GM23338 (cell line): ENCODE measurements around the gene GPR139. TPM values are rescaled to one million over a fixed set of nuclear protein-coding genes. Genes with fewer than 3 reads are reported as not detected.

Experiments used
- ATAC-seq: fragments of 200-7000 bp; cut with Tn5 transposase; 3 replicates; pipeline ENCODE4 v1.9.1; 2020
- DNase-seq: peaks from one replicate; pipeline ENCODE4 v3.0.0-alpha.2; 2015; ENCODE audit warnings: low spot score
- H2AFZ ChIP-seq: fragments of 200-600 bp; sonication (generic); 2 replicates; pipeline ENCODE4 v1.8.0; 2016; ENCODE audit warnings: antibody characterized with exemption, mild to moderate bottlenecking, moderate library complexity
- H3F3A ChIP-seq: fragments of 200-600 bp; sonication (generic); replicated peaks from 2 replicates; pipeline ENCODE4 v1.8.0; 2017; ENCODE audit warnings: antibody characterized with exemption, mixed run types, low read depth
- H3K27ac ChIP-seq: fragments of 200-600 bp; sonication (generic); 2 replicates; pipeline ENCODE4 v1.6.1; 2016; ENCODE audit warnings: low read depth
- H3K27me3 ChIP-seq: fragments of 200-600 bp; sonication (generic); 2 replicates; pipeline ENCODE4 v1.8.0; 2016; ENCODE audit warnings: mild to moderate bottlenecking, mixed run types, moderate library complexity; ENCODE audit not compliant: insufficient read depth
- H3K36me3 ChIP-seq: fragments of 200-600 bp; sonication (generic); 2 replicates; pipeline ENCODE4 v1.8.0; 2016; ENCODE audit warnings: mild to moderate bottlenecking; ENCODE audit not compliant: insufficient read depth
- H3K4me1 ChIP-seq: fragments of 200-600 bp; sonication (generic); 2 replicates; pipeline ENCODE4 v1.8.0; 2016; ENCODE audit warnings: mild to moderate bottlenecking, moderate library complexity; ENCODE audit not compliant: insufficient read depth
- H3K4me2 ChIP-seq: fragments of 200-600 bp; sonication (generic); 2 replicates; pipeline ENCODE4 v1.7.1; 2017; ENCODE audit warnings: mixed run types
- H3K4me3 ChIP-seq: fragments of 200-600 bp; sonication (generic); 2 replicates; pipeline ENCODE4 v1.6.1; 2016; ENCODE audit warnings: mixed run types
- H3K79me2 ChIP-seq: fragments of 200-600 bp; sonication (generic); replicated peaks from 2 replicates; pipeline ENCODE4 v1.8.0; 2017; ENCODE audit warnings: mild to moderate bottlenecking; ENCODE audit not compliant: insufficient read depth
- H3K9me2 ChIP-seq: fragments of 200-600 bp; sonication (generic); 2 replicates; pipeline ENCODE4 v1.8.0; 2017; ENCODE audit not compliant: insufficient read depth
- H4K20me1 ChIP-seq: fragments of 200-600 bp; sonication (generic); replicated peaks from 2 replicates; pipeline ENCODE4 v1.8.0; 2017; ENCODE audit warnings: mild to moderate bottlenecking; ENCODE audit not compliant: insufficient read depth
- H3K27ac Mint-ChIP-seq: 2 replicates; pipeline ENCODE4 v1.8.0; 2020; ENCODE audit warnings: inconsistent platforms, mild to moderate bottlenecking, moderate library complexity, mixed read lengths
- H3K27me3 Mint-ChIP-seq: 3 replicates; pipeline ENCODE4 v1.8.0; 2022; ENCODE audit warnings: low read depth, mild to moderate bottlenecking, moderate library complexity, mixed read lengths, inconsistent platforms; ENCODE audit not compliant: insufficient read depth, poor library complexity
- H3K36me3 Mint-ChIP-seq: 3 replicates; pipeline ENCODE4 v1.8.0; 2021; ENCODE audit warnings: low read depth, mild to moderate bottlenecking, inconsistent platforms, moderate library complexity, mixed read lengths
- H3K4me1 Mint-ChIP-seq: 3 replicates; pipeline ENCODE4 v1.8.0; 2020; ENCODE audit warnings: mild to moderate bottlenecking, inconsistent platforms, mixed read lengths
- H3K4me3 Mint-ChIP-seq: 3 replicates; pipeline ENCODE4 v1.8.0; 2021; ENCODE audit warnings: moderate library complexity, mild to moderate bottlenecking, inconsistent platforms, mixed read lengths
- H3K9me3 Mint-ChIP-seq: 3 replicates; pipeline ENCODE4 v1.8.0; 2020; ENCODE audit warnings: moderate library complexity, mild to moderate bottlenecking, inconsistent platforms, mixed read lengths
- CREB1 ChIP-seq: fragments of 250-450 bp; sonication (Bioruptor Pico); IDR thresholded peaks from 2 replicates; pipeline ENCODE4 v1.5.0; 2020; ENCODE audit warnings: low read depth, mild to moderate bottlenecking, moderate library complexity
- EZH2 ChIP-seq: fragments of 200-600 bp; sonication (generic); IDR thresholded peaks from one replicate; pipeline ENCODE4 v1.8.0; 2017; ENCODE audit warnings: antibody characterized with exemption, mild to moderate bottlenecking, low read depth; ENCODE audit not compliant: unreplicated experiment
- EZH2phosphoT487 ChIP-seq: fragments of 200-600 bp; sonication (generic); IDR thresholded peaks from one replicate; pipeline ENCODE4 v1.8.1; 2018; ENCODE audit warnings: antibody characterized with exemption; ENCODE audit not compliant: unreplicated experiment
- JUNB ChIP-seq: IDR thresholded peaks from one replicate; pipeline ENCODE4 v1.6.1; 2016; ENCODE audit warnings: antibody characterized with exemption; ENCODE audit not compliant: unreplicated experiment
- NANOG ChIP-seq: IDR thresholded peaks from 2 replicates; pipeline ENCODE4 v1.6.1; 2016; ENCODE audit warnings: antibody characterized with exemption, borderline replicate concordance
- POLR2AphosphoS5 ChIP-seq: IDR thresholded peaks from 2 replicates; pipeline ENCODE4 v1.6.1; 2016; ENCODE audit warnings: antibody characterized with exemption, low read depth
- STAT1 ChIP-seq: IDR thresholded peaks from one replicate; pipeline ENCODE4 v1.6.1; 2016; ENCODE audit warnings: antibody characterized with exemption; ENCODE audit not compliant: unreplicated experiment
- ZNF114 ChIP-seq: fragments of 250-450 bp; sonication (Bioruptor Pico); IDR thresholded peaks from 2 replicates; pipeline ENCODE4 v1.5.0; 2020; ENCODE audit warnings: mild to moderate bottlenecking, moderate library complexity
- ZNF331 ChIP-seq: fragments of 250-450 bp; sonication (Bioruptor Pico); IDR thresholded peaks from 2 replicates; pipeline ENCODE4 v1.5.0; 2020; ENCODE audit warnings: low read depth, mild to moderate bottlenecking, moderate library complexity
- polyA plus RNA-seq: library from polyadenylated mRNA; unstranded; fragments of >200 nt; fragmentation: Nextera tagmentation; extraction: Ambion mirVana; gene quantifications from 2 replicates; pipeline ENCODE4 v1.2.1, GENCODE V29; 2016
- total RNA-seq: library from RNA; depleted of rRNA; stranded (reverse); fragments of >200 nt; shearing (Covaris generic); gene quantifications from 2 replicates; pipeline ENCODE4 v1.2.3, GENCODE V29; 2014
- TF ChIP-seq, protein P1 (sequence below): IDR thresholded peaks from 2 replicates; pipeline ENCODE4 v1.6.1; 2016; ENCODE audit warnings: antibody characterized with exemption
- TF ChIP-seq, protein P2 (sequence below): fragments of 250-450 bp; sonication (Bioruptor Pico); IDR thresholded peaks from 2 replicates; pipeline ENCODE4 v1.5.0; 2020; ENCODE audit warnings: mild to moderate bottlenecking, moderate library complexity
- TF ChIP-seq, protein P3 (sequence below): IDR thresholded peaks from one replicate; pipeline ENCODE4 v1.6.1; 2018; ENCODE audit warnings: antibody characterized with exemption; ENCODE audit not compliant: unreplicated experiment
- TF ChIP-seq, protein P4 (sequence below), 2 experiments: fragments of 200-600 bp in 1 of 2; sonication (generic) in 1 of 2; conservative IDR thresholded peaks; 2 replicates each; pipeline versions ENCODE4 v1.5.1 to v1.6.1; 2016 to 2017; ENCODE audit warnings: antibody characterized with exemption in 2 of 2, low read depth in 2 of 2, mild to moderate bottlenecking in 2 of 2, moderate library complexity in 1 of 2

Gene GPR139
- total and polyA plus RNA-seq, 2 experiments from 2014 or later = 0.66 to 2.3 TPM

DNA sequence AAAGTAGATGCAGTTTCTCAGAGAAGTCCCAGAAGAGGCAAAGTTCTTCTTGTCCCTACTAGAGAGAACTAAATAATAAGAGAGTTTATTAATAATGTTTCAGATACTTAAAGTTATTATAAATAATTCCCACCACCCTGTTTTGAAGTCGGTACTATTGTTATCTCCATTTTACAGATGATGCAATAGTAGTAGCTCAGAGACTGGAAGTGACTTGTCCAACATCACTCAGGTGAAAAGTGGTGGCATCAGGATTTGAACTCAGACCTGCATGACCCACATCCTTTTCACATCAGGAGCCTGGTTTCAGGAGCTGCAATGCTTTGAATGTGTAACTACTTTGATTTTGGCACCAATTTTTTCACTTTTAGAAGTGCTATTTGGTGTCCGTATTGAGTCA, 52.7 kb downstream of the GPR139 start:
- TF ChIP-seq ZNF331 (CRISPR knock-in tag) (no peak), POLR2AphosphoS5 (no peak), EZH2 (no peak), ZNF114 (no peak), EZH2phosphoT487 (no peak), CREB1 (CRISPR knock-in tag) (no peak), STAT1 (no peak), NANOG (no peak), JUNB (no peak)
- TF ChIP-seq, protein P1, sequence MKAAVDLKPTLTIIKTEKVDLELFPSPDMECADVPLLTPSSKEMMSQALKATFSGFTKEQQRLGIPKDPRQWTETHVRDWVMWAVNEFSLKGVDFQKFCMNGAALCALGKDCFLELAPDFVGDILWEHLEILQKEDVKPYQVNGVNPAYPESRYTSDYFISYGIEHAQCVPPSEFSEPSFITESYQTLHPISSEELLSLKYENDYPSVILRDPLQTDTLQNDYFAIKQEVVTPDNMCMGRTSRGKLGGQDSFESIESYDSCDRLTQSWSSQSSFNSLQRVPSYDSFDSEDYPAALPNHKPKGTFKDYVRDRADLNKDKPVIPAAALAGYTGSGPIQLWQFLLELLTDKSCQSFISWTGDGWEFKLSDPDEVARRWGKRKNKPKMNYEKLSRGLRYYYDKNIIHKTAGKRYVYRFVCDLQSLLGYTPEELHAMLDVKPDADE = no peak
- TF ChIP-seq, protein P2, sequence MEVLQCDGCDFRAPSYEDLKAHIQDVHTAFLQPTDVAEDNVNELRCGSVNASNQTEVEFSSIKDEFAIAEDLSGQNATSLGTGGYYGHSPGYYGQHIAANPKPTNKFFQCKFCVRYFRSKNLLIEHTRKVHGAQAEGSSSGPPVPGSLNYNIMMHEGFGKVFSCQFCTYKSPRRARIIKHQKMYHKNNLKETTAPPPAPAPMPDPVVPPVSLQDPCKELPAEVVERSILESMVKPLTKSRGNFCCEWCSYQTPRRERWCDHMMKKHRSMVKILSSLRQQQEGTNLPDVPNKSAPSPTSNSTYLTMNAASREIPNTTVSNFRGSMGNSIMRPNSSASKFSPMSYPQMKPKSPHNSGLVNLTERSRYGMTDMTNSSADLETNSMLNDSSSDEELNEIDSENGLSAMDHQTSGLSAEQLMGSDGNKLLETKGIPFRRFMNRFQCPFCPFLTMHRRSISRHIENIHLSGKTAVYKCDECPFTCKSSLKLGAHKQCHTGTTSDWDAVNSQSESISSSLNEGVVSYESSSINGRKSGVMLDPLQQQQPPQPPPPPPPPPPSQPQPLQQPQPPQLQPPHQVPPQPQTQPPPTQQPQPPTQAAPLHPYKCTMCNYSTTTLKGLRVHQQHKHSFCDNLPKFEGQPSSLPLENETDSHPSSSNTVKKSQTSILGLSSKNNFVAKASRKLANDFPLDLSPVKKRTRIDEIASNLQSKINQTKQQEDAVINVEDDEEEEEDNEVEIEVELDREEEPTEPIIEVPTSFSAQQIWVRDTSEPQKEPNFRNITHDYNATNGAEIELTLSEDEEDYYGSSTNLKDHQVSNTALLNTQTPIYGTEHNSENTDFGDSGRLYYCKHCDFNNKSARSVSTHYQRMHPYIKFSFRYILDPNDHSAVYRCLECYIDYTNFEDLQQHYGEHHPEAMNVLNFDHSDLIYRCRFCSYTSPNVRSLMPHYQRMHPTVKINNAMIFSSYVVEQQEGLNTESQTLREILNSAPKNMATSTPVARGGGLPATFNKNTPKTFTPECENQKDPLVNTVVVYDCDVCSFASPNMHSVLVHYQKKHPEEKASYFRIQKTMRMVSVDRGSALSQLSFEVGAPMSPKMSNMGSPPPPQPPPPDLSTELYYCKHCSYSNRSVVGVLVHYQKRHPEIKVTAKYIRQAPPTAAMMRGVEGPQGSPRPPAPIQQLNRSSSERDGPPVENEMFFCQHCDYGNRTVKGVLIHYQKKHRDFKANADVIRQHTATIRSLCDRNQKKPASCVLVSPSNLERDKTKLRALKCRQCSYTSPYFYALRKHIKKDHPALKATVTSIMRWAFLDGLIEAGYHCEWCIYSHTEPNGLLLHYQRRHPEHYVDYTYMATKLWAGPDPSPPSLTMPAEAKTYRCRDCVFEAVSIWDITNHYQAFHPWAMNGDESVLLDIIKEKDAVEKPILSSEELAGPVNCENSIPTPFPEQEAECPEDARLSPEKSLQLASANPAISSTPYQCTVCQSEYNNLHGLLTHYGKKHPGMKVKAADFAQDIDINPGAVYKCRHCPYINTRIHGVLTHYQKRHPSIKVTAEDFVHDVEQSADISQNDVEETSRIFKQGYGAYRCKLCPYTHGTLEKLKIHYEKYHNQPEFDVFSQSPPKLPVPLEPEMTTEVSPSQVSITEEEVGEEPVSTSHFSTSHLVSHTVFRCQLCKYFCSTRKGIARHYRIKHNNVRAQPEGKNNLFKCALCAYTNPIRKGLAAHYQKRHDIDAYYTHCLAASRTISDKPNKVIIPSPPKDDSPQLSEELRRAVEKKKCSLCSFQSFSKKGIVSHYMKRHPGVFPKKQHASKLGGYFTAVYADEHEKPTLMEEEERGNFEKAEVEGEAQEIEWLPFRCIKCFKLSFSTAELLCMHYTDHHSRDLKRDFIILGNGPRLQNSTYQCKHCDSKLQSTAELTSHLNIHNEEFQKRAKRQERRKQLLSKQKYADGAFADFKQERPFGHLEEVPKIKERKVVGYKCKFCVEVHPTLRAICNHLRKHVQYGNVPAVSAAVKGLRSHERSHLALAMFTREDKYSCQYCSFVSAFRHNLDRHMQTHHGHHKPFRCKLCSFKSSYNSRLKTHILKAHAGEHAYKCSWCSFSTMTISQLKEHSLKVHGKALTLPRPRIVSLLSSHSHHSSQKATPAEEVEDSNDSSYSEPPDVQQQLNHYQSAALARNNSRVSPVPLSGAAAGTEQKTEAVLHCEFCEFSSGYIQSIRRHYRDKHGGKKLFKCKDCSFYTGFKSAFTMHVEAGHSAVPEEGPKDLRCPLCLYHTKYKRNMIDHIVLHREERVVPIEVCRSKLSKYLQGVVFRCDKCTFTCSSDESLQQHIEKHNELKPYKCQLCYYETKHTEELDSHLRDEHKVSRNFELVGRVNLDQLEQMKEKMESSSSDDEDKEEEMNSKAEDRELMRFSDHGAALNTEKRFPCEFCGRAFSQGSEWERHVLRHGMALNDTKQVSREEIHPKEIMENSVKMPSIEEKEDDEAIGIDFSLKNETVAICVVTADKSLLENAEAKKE (CRISPR knock-in tag) = no peak
- TF ChIP-seq, protein P3, sequence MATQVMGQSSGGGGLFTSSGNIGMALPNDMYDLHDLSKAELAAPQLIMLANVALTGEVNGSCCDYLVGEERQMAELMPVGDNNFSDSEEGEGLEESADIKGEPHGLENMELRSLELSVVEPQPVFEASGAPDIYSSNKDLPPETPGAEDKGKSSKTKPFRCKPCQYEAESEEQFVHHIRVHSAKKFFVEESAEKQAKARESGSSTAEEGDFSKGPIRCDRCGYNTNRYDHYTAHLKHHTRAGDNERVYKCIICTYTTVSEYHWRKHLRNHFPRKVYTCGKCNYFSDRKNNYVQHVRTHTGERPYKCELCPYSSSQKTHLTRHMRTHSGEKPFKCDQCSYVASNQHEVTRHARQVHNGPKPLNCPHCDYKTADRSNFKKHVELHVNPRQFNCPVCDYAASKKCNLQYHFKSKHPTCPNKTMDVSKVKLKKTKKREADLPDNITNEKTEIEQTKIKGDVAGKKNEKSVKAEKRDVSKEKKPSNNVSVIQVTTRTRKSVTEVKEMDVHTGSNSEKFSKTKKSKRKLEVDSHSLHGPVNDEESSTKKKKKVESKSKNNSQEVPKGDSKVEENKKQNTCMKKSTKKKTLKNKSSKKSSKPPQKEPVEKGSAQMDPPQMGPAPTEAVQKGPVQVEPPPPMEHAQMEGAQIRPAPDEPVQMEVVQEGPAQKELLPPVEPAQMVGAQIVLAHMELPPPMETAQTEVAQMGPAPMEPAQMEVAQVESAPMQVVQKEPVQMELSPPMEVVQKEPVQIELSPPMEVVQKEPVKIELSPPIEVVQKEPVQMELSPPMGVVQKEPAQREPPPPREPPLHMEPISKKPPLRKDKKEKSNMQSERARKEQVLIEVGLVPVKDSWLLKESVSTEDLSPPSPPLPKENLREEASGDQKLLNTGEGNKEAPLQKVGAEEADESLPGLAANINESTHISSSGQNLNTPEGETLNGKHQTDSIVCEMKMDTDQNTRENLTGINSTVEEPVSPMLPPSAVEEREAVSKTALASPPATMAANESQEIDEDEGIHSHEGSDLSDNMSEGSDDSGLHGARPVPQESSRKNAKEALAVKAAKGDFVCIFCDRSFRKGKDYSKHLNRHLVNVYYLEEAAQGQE = no peak
- TF ChIP-seq, protein P4, sequence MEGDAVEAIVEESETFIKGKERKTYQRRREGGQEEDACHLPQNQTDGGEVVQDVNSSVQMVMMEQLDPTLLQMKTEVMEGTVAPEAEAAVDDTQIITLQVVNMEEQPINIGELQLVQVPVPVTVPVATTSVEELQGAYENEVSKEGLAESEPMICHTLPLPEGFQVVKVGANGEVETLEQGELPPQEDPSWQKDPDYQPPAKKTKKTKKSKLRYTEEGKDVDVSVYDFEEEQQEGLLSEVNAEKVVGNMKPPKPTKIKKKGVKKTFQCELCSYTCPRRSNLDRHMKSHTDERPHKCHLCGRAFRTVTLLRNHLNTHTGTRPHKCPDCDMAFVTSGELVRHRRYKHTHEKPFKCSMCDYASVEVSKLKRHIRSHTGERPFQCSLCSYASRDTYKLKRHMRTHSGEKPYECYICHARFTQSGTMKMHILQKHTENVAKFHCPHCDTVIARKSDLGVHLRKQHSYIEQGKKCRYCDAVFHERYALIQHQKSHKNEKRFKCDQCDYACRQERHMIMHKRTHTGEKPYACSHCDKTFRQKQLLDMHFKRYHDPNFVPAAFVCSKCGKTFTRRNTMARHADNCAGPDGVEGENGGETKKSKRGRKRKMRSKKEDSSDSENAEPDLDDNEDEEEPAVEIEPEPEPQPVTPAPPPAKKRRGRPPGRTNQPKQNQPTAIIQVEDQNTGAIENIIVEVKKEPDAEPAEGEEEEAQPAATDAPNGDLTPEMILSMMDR (conservative IDR thresholded peaks at IDR 0.05; ENCODE audit: low read depth in 2 of 2) = no peak
- Histone ChIP-seq H3K36me3 (no peaks in the 10 kb centered on the region), H3K4me1 (peaks cover 5% of the 10 kb centered on the region; the same call in 1 of the 2 replicates), H3K27me3 (no peaks in the 10 kb centered on the region), H4K20me1 (no peaks in the 10 kb centered on the region), H2AFZ (no peak overlapping the region), H3K27ac (no peak overlapping the region), H3K4me3 (no peak overlapping the region), H3K79me2 (no peaks in the 10 kb centered on the region), H3K4me2 (no peak overlapping the region), H3F3A (no peaks in the 10 kb centered on the region), H3K9me2 (no peaks in the 10 kb centered on the region)
- Mint-ChIP-seq H3K36me3 (no peaks in the 10 kb centered on the region), H3K27ac (no peak overlapping the region), H3K4me1 (no peaks in the 10 kb centered on the region; the same call in 1 of the 3 replicates), H3K4me3 (no peak overlapping the region), H3K9me3 (no peaks in the 10 kb centered on the region; the same call in 2 of the 3 replicates), H3K27me3 (no peaks in the 10 kb centered on the region)
- ATAC-seq (no peak), DNase-seq (no peak)
